Activated T-helper 1 cell treated with anti-CD3 and anti-CD28 coated beads, Interleukin-12 subunit alpha, Interleukin-12 subunit beta, Interleukin-2, Interleukin-4 antibody, amounts not matched to agents 30 ng/mL and 10 ng/mL and 1 ng/mL, durations not matched to agents 14 hours and 24 hours and 36 hours (primary cell): Measurements from ENCODE around the gene GALNTL6. TPM values are rescaled to one million over a fixed set of nuclear protein-coding genes. Genes with fewer than 3 reads are reported as not detected.
"Not testable (repeated sequence)": the region's sequence is repeated elsewhere in the genome, so short reads cannot be mapped to it uniquely, and the experiment has no call there.

ENCODE experiments used
- DNase-seq: peaks from one replicate; pipeline ENCODE4 v3.0.0; 2021; ENCODE audit warnings: low spot score
- H3K27ac Mint-ChIP-seq: one replicate; pipeline ENCODE4 v1.8.0; 2021; ENCODE audit warnings: mild to moderate bottlenecking, mixed read lengths
- H3K27me3 Mint-ChIP-seq: one replicate; pipeline ENCODE4 v1.8.0; 2022; ENCODE audit warnings: mild to moderate bottlenecking, moderate library complexity, mixed read lengths; ENCODE audit not compliant: insufficient read depth
- H3K36me3 Mint-ChIP-seq: one replicate; pipeline ENCODE4 v1.8.0; 2021; ENCODE audit warnings: low read depth, mixed read lengths
- H3K4me1 Mint-ChIP-seq: one replicate; pipeline ENCODE4 v1.8.0; 2021; ENCODE audit warnings: low read depth, mixed read lengths
- H3K4me3 Mint-ChIP-seq: one replicate; pipeline ENCODE4 v1.8.0; 2021; ENCODE audit warnings: mild to moderate bottlenecking, moderate library complexity, mixed read lengths
- H3K9me3 Mint-ChIP-seq: one replicate; pipeline ENCODE4 v1.8.0; 2021; ENCODE audit warnings: mixed read lengths
- intact Hi-C: fragments of 100-400 bp; cut with micrococcal nuclease; formaldehyde crosslinking; loops from one replicate; pipeline ENCODE4 v1.15.1; 2024
- total RNA-seq: library from RNA; stranded (reverse); gene quantifications from 2 replicates; pipeline ENCODE4 v1.2.3, GENCODE V29; 2022

Gene GALNTL6
- total RNA-seq, 1 donor from 2014 or later = not detected

- DNase-seq = not testable (repeated sequence)
These were observed 1164.4 kb downstream of the GALNTL6 start for GRCh38 chr4:172977491-172978041.

GRCh38 chr4:172978848-172979247 lies 1165.6 kb downstream of the GALNTL6 start:
- Mint-ChIP-seq H3K27me3 (peaks cover 2% of the 10 kb centered on the region), H3K27ac (no peak overlapping the region), H3K36me3 (no peaks in the 10 kb centered on the region), H3K9me3 (no peaks in the 10 kb centered on the region), H3K4me1 (no peaks in the 10 kb centered on the region), H3K4me3 (no peak overlapping the region)
- intact Hi-C loops = no loop called here
- no peak for DNase-seq

More at GRCh38 chr4:172977491-172978041, 1164.4 kb downstream of the GALNTL6 start:
- H3K36me3 Mint-ChIP-seq, H3K27me3 Mint-ChIP-seq, H3K9me3 Mint-ChIP-seq, H3K27ac Mint-ChIP-seq, H3K4me3 Mint-ChIP-seq, H3K4me1 Mint-ChIP-seq, intact Hi-C loops: not testable (repeated sequence)

- Mint-ChIP-seq H3K27ac (no peak overlapping the region), H3K9me3 (no peaks in the 10 kb centered on the region), H3K27me3 (peaks cover 2% of the 10 kb centered on the region), H3K4me3 (no peak overlapping the region), H3K4me1 (no peaks in the 10 kb centered on the region), H3K36me3 (no peaks in the 10 kb centered on the region)
- DNase-seq = no peak
- intact Hi-C loops = no loop called here
These were observed 1166.1 kb downstream of the GALNTL6 start for GRCh38 chr4:172979332-172979731.

- Mint-ChIP-seq H3K4me1 (no peaks in the 10 kb centered on the region), H3K27me3 (peaks cover 1% of the 10 kb centered on the region)
- no peak for DNase-seq
These were observed 1167.0 kb downstream of the GALNTL6 start for GRCh38 chr4:172980219-172980618.

GRCh38 chr4:172982151-172982590 lies 1169.0 kb downstream of the GALNTL6 start:
- Mint-ChIP-seq H3K27me3 (peaks cover 2% of the 10 kb centered on the region), H3K36me3 (no peaks in the 10 kb centered on the region), H3K4me3 (no peak overlapping the region), H3K4me1 (no peaks in the 10 kb centered on the region), H3K27ac (no peak overlapping the region), H3K9me3 (no peaks in the 10 kb centered on the region)
- no peak for DNase-seq
- intact Hi-C loops = no loop called here

More at GRCh38 chr4:172980219-172980618, 1167.0 kb downstream of the GALNTL6 start:
- H3K4me3 Mint-ChIP-seq = no peak overlapping the region
- H3K27ac Mint-ChIP-seq = no peak overlapping the region
- H3K36me3 Mint-ChIP-seq = no peaks in the 10 kb centered on the region
- intact Hi-C loops = no loop called here
- H3K9me3 Mint-ChIP-seq = no peaks in the 10 kb centered on the region

- H3K27me3 Mint-ChIP-seq = peaks cover 4% of the 10 kb centered on the region
- intact Hi-C loops = no loop called here
- no peaks in the 10 kb centered on the region for H3K36me3 Mint-ChIP-seq
- no peak overlapping the region for H3K27ac Mint-ChIP-seq
- no peak overlapping the region for H3K4me3 Mint-ChIP-seq
- no peak for DNase-seq
- no peaks in the 10 kb centered on the region for H3K9me3 Mint-ChIP-seq
- no peaks in the 10 kb centered on the region for H3K4me1 Mint-ChIP-seq
These were observed 1169.8 kb downstream of the GALNTL6 start for GRCh38 chr4:172983014-172983413.

GRCh38 chr4:172983631-172984030 lies 1170.4 kb downstream of the GALNTL6 start:
- H3K9me3 Mint-ChIP-seq = no peaks in the 10 kb centered on the region

GRCh38 chr4:172985552-172985951 lies 1172.3 kb downstream of the GALNTL6 start:
- Mint-ChIP-seq H3K27ac (no peak overlapping the region), H3K4me1 (no peaks in the 10 kb centered on the region), H3K27me3 (peaks cover 5% of the 10 kb centered on the region), H3K9me3 (no peaks in the 10 kb centered on the region), H3K4me3 (no peak overlapping the region), H3K36me3 (no peaks in the 10 kb centered on the region)
- intact Hi-C loops = no loop called here
- no peak for DNase-seq

More at GRCh38 chr4:172983631-172984030, 1170.4 kb downstream of the GALNTL6 start:
- no peak for DNase-seq
- no peak overlapping the region for H3K27ac Mint-ChIP-seq
- intact Hi-C loops = no loop called here
- H3K4me1 Mint-ChIP-seq = no peaks in the 10 kb centered on the region
- H3K36me3 Mint-ChIP-seq = no peaks in the 10 kb centered on the region
- peaks cover 5% of the 10 kb centered on the region for H3K27me3 Mint-ChIP-seq
- H3K4me3 Mint-ChIP-seq = no peak overlapping the region

GRCh38 chr4:172986114-172986513 lies 1172.9 kb downstream of the GALNTL6 start:
- intact Hi-C loops = no loop called here
- H3K4me3 Mint-ChIP-seq = no peak overlapping the region
- no peak for DNase-seq
- H3K4me1 Mint-ChIP-seq = no peaks in the 10 kb centered on the region
- H3K27ac Mint-ChIP-seq = no peak overlapping the region
- H3K9me3 Mint-ChIP-seq = no peaks in the 10 kb centered on the region
- peaks cover 5% of the 10 kb centered on the region for H3K27me3 Mint-ChIP-seq
- no peaks in the 10 kb centered on the region for H3K36me3 Mint-ChIP-seq

- no peak overlapping the region for H3K27ac Mint-ChIP-seq
- H3K4me3 Mint-ChIP-seq = no peak overlapping the region
- H3K27me3 Mint-ChIP-seq = peaks cover 5% of the 10 kb centered on the region
- H3K36me3 Mint-ChIP-seq = no peaks in the 10 kb centered on the region
- H3K4me1 Mint-ChIP-seq = no peaks in the 10 kb centered on the region
- intact Hi-C loops = no loop called here
- DNase-seq = no peak
- H3K9me3 Mint-ChIP-seq = no peaks in the 10 kb centered on the region
These were observed 1177.0 kb downstream of the GALNTL6 start for GRCh38 chr4:172989984-172990820.

- DNase-seq = no peak
- H3K4me3 Mint-ChIP-seq = no peak overlapping the region
- H3K4me1 Mint-ChIP-seq = no peaks in the 10 kb centered on the region
- peaks cover 3% of the 10 kb centered on the region for H3K27me3 Mint-ChIP-seq
- H3K27ac Mint-ChIP-seq = no peak overlapping the region
- H3K36me3 Mint-ChIP-seq = no peaks in the 10 kb centered on the region
- no peaks in the 10 kb centered on the region for H3K9me3 Mint-ChIP-seq
- intact Hi-C loops = no loop called here
These were observed 1179.6 kb downstream of the GALNTL6 start for GRCh38 chr4:172992648-172993378.

- Mint-ChIP-seq H3K4me1 (no peaks in the 10 kb centered on the region), H3K36me3 (no peaks in the 10 kb centered on the region), H3K4me3 (no peak overlapping the region), H3K27me3 (peaks cover 3% of the 10 kb centered on the region), H3K9me3 (no peaks in the 10 kb centered on the region), H3K27ac (no peak overlapping the region)
- no peak for DNase-seq
- intact Hi-C loops = no loop called here
These were observed 1182.0 kb downstream of the GALNTL6 start for GRCh38 chr4:172995161-172995560.

- H3K4me3 Mint-ChIP-seq = no peak overlapping the region
- intact Hi-C loops = no loop called here
- H3K9me3 Mint-ChIP-seq = no peaks in the 10 kb centered on the region
- no peak for DNase-seq
- no peaks in the 10 kb centered on the region for H3K36me3 Mint-ChIP-seq
- H3K27ac Mint-ChIP-seq = no peak overlapping the region
- H3K27me3 Mint-ChIP-seq = peaks cover 3% of the 10 kb centered on the region
- no peaks in the 10 kb centered on the region for H3K4me1 Mint-ChIP-seq
These were observed 1182.5 kb downstream of the GALNTL6 start for GRCh38 chr4:172995704-172996103.
